Suprapubic skin (tissue), 4 donors: ENCODE results near the gene GINS1.

Experiments
- CTCF ChIP-seq, 2 donors: fragments of 200-600 bp in 1 of 2; fragments of 450-650 bp in 1 of 2; sonication (generic) in 1 of 2; IDR thresholded peaks; one replicate each; pipeline ENCODE4 v1.5.1; 2016 to 2019; ENCODE audit warnings: antibody characterized with exemption in 2 of 2, mild to moderate bottlenecking in 1 of 2, moderate library complexity in 1 of 2
- EP300 ChIP-seq: sonication (generic); formaldehyde crosslinking; IDR thresholded peaks from one replicate; pipeline ENCODE4 v1.6.1; 2017; ENCODE audit warnings: antibody characterized with exemption
- POLR2A ChIP-seq, 2 donors: fragments of 450-650 bp; IDR thresholded peaks; one replicate each; pipeline ENCODE4 v1.6.1; 2017; ENCODE audit warnings: antibody characterized with exemption in 2 of 2, mild to moderate bottlenecking in 2 of 2, moderate library complexity in 2 of 2
- POLR2AphosphoS5 ChIP-seq, 3 donors: sonication (generic); formaldehyde crosslinking; IDR thresholded peaks; one replicate each; pipeline ENCODE4 v1.6.1; 2017; ENCODE audit warnings: antibody characterized with exemption in 3 of 3

DNA sequence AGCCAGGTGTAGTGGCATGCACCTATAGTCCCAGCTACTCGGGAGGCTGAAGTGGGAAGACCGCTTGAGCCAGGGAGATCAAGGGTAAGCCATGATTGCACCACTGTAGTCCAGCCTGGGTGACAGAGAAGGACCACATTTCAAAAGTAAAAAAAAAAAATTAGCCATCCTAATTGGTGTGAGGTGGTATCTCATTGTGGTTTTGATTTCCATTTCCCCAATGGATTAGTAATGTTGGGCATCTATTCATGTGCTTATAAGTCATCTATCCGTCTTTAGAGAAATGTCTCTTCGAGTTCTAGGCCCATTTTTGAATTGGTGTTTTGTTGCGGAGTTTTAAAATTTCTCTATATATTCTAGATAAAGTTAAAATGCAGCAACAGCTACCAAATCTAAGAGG is 38.5 kb upstream of the GINS1 start:
- TF ChIP-seq CTCF (IDR thresholded peaks at IDR 0.05), result no peak
- TF ChIP-seq POLR2A (IDR thresholded peaks at IDR 0.05), result no peak
- TF ChIP-seq POLR2AphosphoS5 (IDR thresholded peaks at IDR 0.05), result no peak
- TF ChIP-seq EP300, result no peak
